Sigmoid colon (tissue), 7 donors: ENCODE results near the gene GABRB2. TPM values are rescaled to one million over a fixed set of nuclear protein-coding genes. Genes with fewer than 3 reads are reported as not detected.
"Not testable (repeated sequence)": the region's sequence is repeated elsewhere in the genome, so short reads cannot be mapped to it uniquely, and the experiment has no call there.

Source experiments
- DNase-seq: peaks from one replicate; pipeline ENCODE4 v3.0.0-alpha.2; 2019
- H3K27ac ChIP-seq, 4 donors: fragments of 200-600 bp; sonication (generic); one replicate each; pipeline ENCODE4 v1.5.1; 2016 to 2019; ENCODE audit warnings: mild to moderate bottlenecking in 1 of 4
- H3K27me3 ChIP-seq, 3 donors: fragments of 200-600 bp; sonication (generic); one replicate each; pipeline ENCODE4 v1.5.1; 2019; ENCODE audit warnings: mild to moderate bottlenecking in 1 of 3
- H3K36me3 ChIP-seq, 4 donors: fragments of 200-600 bp; sonication (generic); one replicate each; pipeline ENCODE4 v1.5.1; 2016 to 2019
- H3K4me1 ChIP-seq, 4 donors: fragments of 200-600 bp; sonication (generic); one replicate each; pipeline ENCODE4 v1.5.1; 2017 to 2019
- H3K4me3 ChIP-seq, 4 donors: fragments of 200-600 bp; sonication (generic); one replicate each; pipeline ENCODE4 v1.5.1; 2017 to 2019; ENCODE audit warnings: mild to moderate bottlenecking in 2 of 4, moderate library complexity in 1 of 4
- H3K9me3 ChIP-seq, 4 donors: fragments of 200-600 bp in 3 of 4; sonication (generic) in 3 of 4; one replicate each; pipeline versions ENCODE4 v1.5.1 to v1.6.1; 2013 to 2019
- CTCF ChIP-seq, 4 experiments: fragments of 450-650 bp in 3 of 4; fragments of 200-600 bp in 1 of 4; IDR thresholded peaks; one replicate each; pipeline ENCODE4 v1.5.1; 2016 to 2019; ENCODE audit warnings: antibody characterized with exemption in 4 of 4, mild to moderate bottlenecking in 3 of 4, moderate library complexity in 2 of 4
- EP300 ChIP-seq, 4 donors: sonication (generic); formaldehyde crosslinking; IDR thresholded peaks; one replicate each; pipeline ENCODE4 v1.6.1; 2017; ENCODE audit warnings: antibody characterized with exemption in 4 of 4
- POLR2A ChIP-seq, 2 donors: fragments of 450-650 bp; IDR thresholded peaks; one replicate each; pipeline ENCODE4 v1.6.1; 2016; ENCODE audit warnings: antibody characterized with exemption in 2 of 2, mild to moderate bottlenecking in 2 of 2, moderate library complexity in 2 of 2
- POLR2AphosphoS5 ChIP-seq, 4 donors: sonication (generic); formaldehyde crosslinking; IDR thresholded peaks; one replicate each; pipeline ENCODE4 v1.6.1; 2017; ENCODE audit warnings: antibody characterized with exemption in 4 of 4
- WGBS, 2 donors: extraction: QIAGEN DNeasy Blood & Tissue Kit; methylation state at CpG; one replicate each; pipeline ENCODE4 v1.1.7; 2013; 5-methylcytosine and 5-hydroxymethylcytosine counted together
- intact Hi-C: fragments of 100-400 bp; cut with DNase I; formaldehyde crosslinking; loops from one replicate; pipeline ENCODE4 v1.15.1; 2023
- polyA plus RNA-seq, 3 donors: library from polyadenylated mRNA; stranded (reverse); fragments of 200-250 nt; gene quantifications; one replicate each; pipeline ENCODE4 v1.2.3, GENCODE V29; 2013
- total RNA-seq, 4 donors: library from RNA; depleted of rRNA; stranded (reverse); fragments of >200 nt; gene quantifications; one replicate each; pipeline ENCODE4 v1.1.0, GENCODE V29; 2016
- donor health status: healthy with polysubstance abuse.
- donor health status: Bipolar disorder and iron deficiency.
- donor health status: healthy.

GABRB2 gene
- total and polyA plus RNA-seq, 7 donors: under 0.01 to 0.55 (median 0.36) TPM

- no peak overlapping the region for H3K4me3 ChIP-seq
- H3K36me3 ChIP-seq: no peaks in the 10 kb centered on the region
- H3K4me1 ChIP-seq: no peaks in the 10 kb centered on the region
- H3K27me3 ChIP-seq: no peaks in the 10 kb centered on the region
- WGBS, 2 donors: 59 to 64% methylated on average over 2 of the region's 2 CpGs
- H3K9me3 ChIP-seq: no peaks in the 10 kb centered on the region
- H3K27ac ChIP-seq: no peak overlapping the region
- intact Hi-C loops: no loop called here
- no peak for DNase-seq
- TF ChIP-seq POLR2A (IDR thresholded peaks at IDR 0.05) (no peak), EP300 (IDR thresholded peaks at IDR 0.05) (no peak), CTCF (IDR thresholded peaks at IDR 0.05) (no peak), POLR2AphosphoS5 (IDR thresholded peaks at IDR 0.05) (no peak)
These were observed 38.9 kb downstream of the GABRB2 start for GRCh38 chr5:161507591-161507990.

GRCh38 chr5:161505160-161505559 is 41.4 kb downstream of the GABRB2 start:
- H3K36me3 ChIP-seq, H3K27ac ChIP-seq, H3K4me3 ChIP-seq, H3K27me3 ChIP-seq, H3K4me1 ChIP-seq, DNase-seq, intact Hi-C loops, H3K9me3 ChIP-seq: not testable (repeated sequence)
- 93% methylated on average over 10 of the region's 10 CpGs for whole genome bisulfite sequencing, 2 donors

- 8 to 62% methylated on average over 1 of the region's 1 CpG for WGBS, 2 donors
- intact Hi-C loops: no loop called here
- peaks cover 0 to 5% (median 0%) of the 10 kb centered on the region in 4 donors for H3K9me3 ChIP-seq
These were observed 48.0 kb downstream of the GABRB2 start for GRCh38 chr5:161498531-161498930.

GRCh38 chr5:161483721-161484120 is 62.8 kb downstream of the GABRB2 start:
- H3K27ac ChIP-seq: no peak overlapping the region
- H3K27me3 ChIP-seq: no peaks in the 10 kb centered on the region
- no peaks in the 10 kb centered on the region for H3K4me1 ChIP-seq
- intact Hi-C loops: no loop called here
- H3K36me3 ChIP-seq: no peaks in the 10 kb centered on the region
- no peak for DNase-seq
- no peak overlapping the region for H3K4me3 ChIP-seq
- no peaks in the 10 kb centered on the region for H3K9me3 ChIP-seq
- TF ChIP-seq POLR2AphosphoS5 (IDR thresholded peaks at IDR 0.05): no peak
- TF ChIP-seq EP300 (IDR thresholded peaks at IDR 0.05): no peak
- TF ChIP-seq CTCF (IDR thresholded peaks at IDR 0.05): no peak
- TF ChIP-seq POLR2A (IDR thresholded peaks at IDR 0.05): no peak

More at GRCh38 chr5:161498531-161498930, 48.0 kb downstream of the GABRB2 start:
- Histone ChIP-seq H3K36me3 (no peaks in the 10 kb centered on the region), H3K4me3 (no peak overlapping the region), H3K27ac (no peak overlapping the region), H3K4me1 (no peaks in the 10 kb centered on the region), H3K27me3 (no peaks in the 10 kb centered on the region)
- TF ChIP-seq POLR2A (IDR thresholded peaks at IDR 0.05): no peak
- no peak for DNase-seq

- no peaks in the 10 kb centered on the region for H3K27me3 ChIP-seq
- no peaks in the 10 kb centered on the region for H3K9me3 ChIP-seq
- no peak for TF ChIP-seq EP300 (IDR thresholded peaks at IDR 0.05)
- H3K36me3 ChIP-seq: no peaks in the 10 kb centered on the region
- no peaks in the 10 kb centered on the region for H3K4me1 ChIP-seq
- 85 to 87% methylated on average over 3 of the region's 3 CpGs for WGBS, 2 donors
- no peak for DNase-seq
- intact Hi-C loops: no loop called here
- H3K27ac ChIP-seq: no peak overlapping the region
- no peak overlapping the region for H3K4me3 ChIP-seq
These were observed 64.6 kb downstream of the GABRB2 start for GRCh38 chr5:161481922-161482321.

- no peak for DNase-seq
- no peaks in the 10 kb centered on the region for H3K36me3 ChIP-seq
- intact Hi-C loops: no loop called here
- H3K27ac ChIP-seq: no peak overlapping the region
- WGBS, 2 donors: 77 to 82% methylated on average over 4 of the region's 4 CpGs
- H3K4me3 ChIP-seq: no peak overlapping the region
- H3K27me3 ChIP-seq: no peaks in the 10 kb centered on the region
- H3K4me1 ChIP-seq: no peaks in the 10 kb centered on the region
- TF ChIP-seq CTCF (IDR thresholded peaks at IDR 0.05) (no peak), EP300 (IDR thresholded peaks at IDR 0.05) (no peak)
- H3K9me3 ChIP-seq: no peaks in the 10 kb centered on the region
These were observed 75.1 kb downstream of the GABRB2 start for GRCh38 chr5:161471211-161471950.
